GM12878 (cell line): ENCODE results near the gene HNRNPDL.
"Not testable (repeated sequence)": the region's sequence is repeated elsewhere in the genome, so short reads cannot be mapped to it uniquely, and the experiment has no call there.

ENCODE experiments used
- ATF2 ChIP-seq: IDR thresholded peaks from 2 replicates; pipeline ENCODE4 v1.6.1; 2012; ENCODE audit warnings: low read length, inconsistent platforms
- MXI1 ChIP-seq: fragments of 150-350 bp; IDR thresholded peaks from 2 replicates; pipeline ENCODE4 v1.6.1; 2011; ENCODE audit warnings: low read depth, mild to moderate bottlenecking, inconsistent platforms, low read length, improper control_type of control experiment
- SMARCA5 ChIP-seq: fragments of 450-650 bp; IDR thresholded peaks from 2 replicates; pipeline ENCODE4 v1.6.1; 2017; ENCODE audit warnings: mild to moderate bottlenecking
- SREBF2 ChIP-seq: IDR thresholded peaks from 2 replicates; pipeline ENCODE4 v1.6.1; 2012; ENCODE audit warnings: mild to moderate bottlenecking, low read length
- ZZZ3 ChIP-seq: IDR thresholded peaks from 2 replicates; pipeline ENCODE4 v1.6.1; 2011; ENCODE audit warnings: low read depth; ENCODE audit not compliant: control insufficient read depth, insufficient read length

DNA sequence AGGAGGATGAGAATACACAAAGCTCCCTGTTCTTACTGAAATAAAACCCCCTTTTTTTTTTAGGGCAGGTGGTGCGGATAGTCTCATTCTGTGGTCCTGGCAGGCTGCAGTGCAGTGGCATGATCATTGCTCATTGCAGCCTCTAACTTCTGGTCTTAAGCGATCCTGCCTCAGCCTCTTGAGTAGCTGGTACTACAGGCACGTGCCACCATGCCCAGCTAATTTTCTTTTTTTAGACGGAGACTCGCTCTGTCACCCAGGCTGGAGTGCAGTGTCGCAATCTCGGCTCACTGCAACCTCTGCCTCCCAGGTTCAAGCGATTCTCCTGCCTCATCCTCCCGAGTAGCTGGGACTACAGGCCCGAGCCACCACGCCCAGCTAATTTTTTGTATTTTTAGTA, 15.2 kb downstream of the HNRNPDL start:
- TF ChIP-seq SMARCA5, ATF2, ZZZ3, SREBF2, MXI1: not testable (repeated sequence)
